ENCODE data around the gene TRAPPC12.
"Not testable (repeated sequence)": the region's sequence is repeated elsewhere in the genome, so short reads cannot be mapped to it uniquely, and the experiment has no call there.

The TRAPPC12 gene

DNA sequence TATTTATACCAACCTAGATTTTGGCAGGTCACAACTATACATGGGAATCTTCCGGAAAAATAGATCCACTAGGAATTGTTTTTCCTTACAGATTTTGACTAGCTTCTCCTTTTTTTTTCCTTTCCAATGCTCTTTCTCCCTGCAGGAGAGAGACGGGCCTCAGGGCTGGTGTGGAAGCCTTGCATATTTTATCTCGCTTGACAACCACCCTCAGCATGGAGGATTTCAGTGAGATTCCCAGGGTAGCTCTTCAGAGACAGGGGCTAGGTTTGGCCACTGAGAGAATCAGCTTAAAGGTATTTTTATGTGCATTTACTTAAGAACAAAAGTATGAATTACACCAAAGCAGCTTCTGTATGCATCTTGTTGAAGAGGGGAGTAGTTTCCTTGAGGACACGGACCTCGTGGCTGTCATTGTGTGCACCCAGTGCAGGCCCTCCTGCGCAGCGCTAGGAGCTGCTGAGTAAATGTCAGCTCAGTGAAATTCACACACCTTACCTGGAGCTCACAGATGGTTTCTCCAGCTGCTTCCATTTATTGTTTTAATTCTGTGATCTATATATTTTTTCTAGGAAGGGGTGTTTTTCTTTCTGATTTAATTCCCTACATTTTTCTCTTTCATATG is 54.4 kb downstream of the TRAPPC12 start:
- no peak for DNase-seq

DNA sequence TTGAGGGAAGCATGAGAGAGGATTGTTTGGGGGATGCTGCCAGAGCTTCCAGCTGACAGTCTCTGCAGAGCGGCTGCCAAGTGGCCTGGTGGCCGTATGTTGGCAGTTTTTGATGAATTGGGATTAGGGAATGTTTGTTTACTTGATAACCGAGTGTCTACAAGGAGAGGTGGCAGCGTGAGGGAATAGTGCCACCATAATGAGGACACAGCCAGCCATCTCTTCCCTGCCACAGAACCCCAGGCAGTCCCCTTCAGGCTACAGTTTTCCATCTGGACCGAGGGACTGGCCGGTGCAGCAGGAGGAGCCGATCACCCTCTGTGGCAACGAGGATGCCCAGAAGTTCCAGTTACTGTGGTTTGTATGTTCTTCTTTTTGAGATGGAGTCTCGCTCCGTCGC is 55.2 kb downstream of the TRAPPC12 start:
- DNase-seq, result no peak

DNA sequence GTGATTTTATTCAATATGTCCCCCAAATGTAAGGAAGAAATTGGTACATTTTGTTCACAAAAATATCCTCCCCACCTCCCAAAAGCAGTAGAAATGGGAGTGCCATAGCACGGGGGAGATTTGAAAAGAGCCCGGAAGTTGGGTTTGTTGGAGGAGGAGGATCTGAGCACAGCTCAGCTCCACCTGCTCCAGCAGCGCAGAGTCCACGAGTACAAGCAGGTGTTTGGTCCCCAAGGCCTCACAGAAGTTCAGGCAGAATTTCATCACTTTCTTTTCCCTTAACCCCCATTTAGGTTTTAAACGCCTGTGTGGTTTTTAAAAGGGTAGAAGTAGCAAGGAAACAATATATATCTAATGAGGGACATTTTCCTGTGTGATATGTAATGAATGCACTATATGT is 56.0 kb downstream of the TRAPPC12 start:
- DNase-seq, result no peak

DNA sequence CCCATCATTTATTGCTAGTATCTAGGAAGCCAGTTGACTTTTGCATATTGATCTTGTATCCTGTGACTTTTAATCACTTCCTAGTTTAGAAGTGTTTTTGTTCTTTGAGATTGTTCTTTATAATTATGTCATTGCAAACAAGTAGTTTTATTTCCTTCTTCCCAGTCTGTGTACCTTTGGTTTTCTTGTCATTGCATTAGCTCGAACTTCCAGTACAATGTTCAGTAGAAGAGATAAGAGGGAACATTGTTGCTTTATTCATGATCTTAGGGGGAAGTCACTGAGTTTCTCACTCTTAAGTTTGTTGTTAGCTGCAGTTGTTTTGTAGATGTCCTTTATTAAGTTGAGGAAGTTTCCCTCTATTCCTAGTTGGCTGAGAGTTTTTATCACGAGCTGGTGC is 61.0 kb downstream of the TRAPPC12 start:
- DNase-seq, result no peak

DNA sequence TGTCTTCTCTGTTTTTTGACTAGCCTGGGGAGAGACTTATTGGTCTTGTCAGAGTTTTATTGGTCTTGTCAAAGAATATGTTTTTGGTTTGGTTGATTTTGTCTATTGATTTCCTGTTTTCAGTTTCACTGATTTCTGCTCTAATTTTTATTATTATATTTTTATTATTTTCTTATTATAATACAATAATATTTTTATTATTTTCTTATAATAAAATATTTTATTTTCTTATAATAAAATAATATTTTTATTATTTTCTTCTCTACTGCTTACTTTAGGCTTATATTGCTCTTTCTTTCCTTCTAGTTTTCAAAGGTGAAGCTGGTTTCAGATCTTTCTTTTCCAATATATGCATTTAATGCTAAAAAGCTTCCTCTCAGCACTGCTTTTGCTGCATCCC is 62.0 kb downstream of the TRAPPC12 start:
- DNase-seq, result no peak

DNA sequence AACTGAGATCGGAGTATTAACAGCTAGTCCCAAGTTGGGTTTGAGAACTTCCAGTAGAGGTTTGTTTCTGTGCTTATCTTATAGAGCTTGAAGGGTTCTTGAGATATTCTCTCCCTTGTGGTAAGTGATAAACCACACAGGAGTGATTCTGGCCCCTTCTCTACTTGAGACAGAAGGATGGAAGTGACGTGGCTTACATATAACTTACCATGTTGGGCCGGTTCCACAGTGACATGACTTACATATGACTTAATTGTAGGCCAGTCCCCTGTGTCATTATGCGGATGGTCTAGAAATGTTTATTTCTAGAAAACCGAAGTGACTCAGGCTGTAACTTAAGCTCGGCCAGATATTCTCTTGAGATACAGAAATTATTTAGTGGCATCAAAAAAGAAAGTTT is 62.7 kb downstream of the TRAPPC12 start:
- no peak for DNase-seq

DNA sequence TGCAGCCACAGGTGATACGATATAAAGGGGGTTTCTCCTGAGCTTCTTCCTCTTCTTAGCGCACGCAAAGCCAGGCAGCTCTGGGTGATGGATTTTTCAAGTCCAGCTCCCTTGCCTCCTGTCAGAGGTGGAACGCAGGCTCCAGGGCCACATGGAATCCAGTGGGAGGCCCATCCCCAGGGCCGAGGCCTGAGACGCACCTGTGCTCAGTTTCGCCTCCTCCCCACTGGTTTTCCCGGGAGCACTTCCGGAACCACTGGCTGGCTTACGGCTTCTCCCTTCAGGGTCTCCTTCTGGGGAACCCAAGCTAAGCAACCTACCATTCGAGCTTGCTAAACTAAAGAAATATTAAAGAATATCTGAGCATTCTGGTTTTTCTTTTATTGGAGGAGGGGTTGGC is 63.6 kb downstream of the TRAPPC12 start:
- no peak for DNase-seq

DNA sequence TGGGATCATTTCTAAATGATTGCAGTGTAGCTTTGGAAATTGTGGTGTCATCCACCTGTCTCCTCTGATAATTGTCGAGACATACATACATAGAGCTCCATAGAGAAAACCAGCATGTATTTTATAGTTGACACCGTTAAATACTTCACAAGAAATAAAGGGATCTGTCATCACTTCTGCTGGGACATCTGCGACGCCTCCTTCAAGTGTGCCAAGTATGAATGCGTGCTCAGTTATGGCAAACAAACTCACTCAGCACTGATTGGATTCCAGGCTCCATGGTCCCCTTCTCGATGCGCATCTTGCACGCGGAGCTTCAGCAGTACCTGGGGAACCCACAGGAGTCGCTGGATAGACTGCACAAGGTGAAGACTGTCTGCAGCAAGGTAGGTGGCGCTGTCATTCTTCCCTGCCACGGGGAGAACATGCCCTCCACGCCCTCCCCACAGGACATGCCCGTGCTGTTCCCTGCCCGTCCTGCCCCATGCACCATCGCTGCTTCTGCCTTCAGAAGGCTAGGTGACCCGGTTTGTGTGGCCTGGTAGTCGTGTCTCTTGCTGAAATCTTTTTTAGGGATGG is 64.1 kb downstream of the TRAPPC12 start:
- no peak for DNase-seq

DNA sequence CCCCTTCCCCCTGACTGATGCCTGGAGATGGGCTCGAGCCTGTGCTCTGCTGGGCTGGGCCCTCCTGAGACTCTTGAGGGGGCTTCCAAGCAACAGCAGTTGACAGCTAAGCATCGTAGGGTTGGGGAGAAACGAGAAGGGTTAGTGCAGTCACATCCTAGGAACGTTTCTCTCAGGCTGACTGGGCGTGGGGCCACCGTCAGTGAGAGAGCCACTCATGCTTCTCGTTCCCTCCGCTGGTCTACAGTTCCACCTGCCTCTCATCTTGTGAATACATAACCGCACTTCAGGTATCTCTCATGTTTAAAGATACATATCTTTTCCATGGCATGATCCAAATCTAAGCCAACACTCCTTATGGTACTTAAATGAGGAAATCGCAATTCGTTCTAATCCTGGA is 66.4 kb downstream of the TRAPPC12 start:
- no peak for DNase-seq

DNA sequence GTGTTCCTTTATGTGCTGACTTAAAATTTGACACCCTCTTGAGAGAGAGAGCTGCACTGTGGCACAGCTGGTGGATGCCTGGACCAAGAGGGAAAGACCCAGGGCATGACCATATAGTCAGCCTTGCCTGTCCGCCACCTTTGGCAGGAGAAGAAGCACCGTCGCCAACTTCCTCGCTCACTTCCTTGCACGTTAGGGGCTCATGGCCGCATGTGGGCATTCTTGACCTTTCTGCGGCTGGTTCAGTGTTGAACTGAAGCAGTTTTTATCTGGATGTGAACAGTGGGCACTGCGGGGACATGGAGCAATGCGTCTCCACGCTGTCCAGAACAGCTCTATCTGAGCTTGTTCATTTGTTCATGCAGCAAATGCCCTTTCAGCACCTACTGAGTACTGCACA is 66.9 kb downstream of the TRAPPC12 start:
- no peak for DNase-seq

DNA sequence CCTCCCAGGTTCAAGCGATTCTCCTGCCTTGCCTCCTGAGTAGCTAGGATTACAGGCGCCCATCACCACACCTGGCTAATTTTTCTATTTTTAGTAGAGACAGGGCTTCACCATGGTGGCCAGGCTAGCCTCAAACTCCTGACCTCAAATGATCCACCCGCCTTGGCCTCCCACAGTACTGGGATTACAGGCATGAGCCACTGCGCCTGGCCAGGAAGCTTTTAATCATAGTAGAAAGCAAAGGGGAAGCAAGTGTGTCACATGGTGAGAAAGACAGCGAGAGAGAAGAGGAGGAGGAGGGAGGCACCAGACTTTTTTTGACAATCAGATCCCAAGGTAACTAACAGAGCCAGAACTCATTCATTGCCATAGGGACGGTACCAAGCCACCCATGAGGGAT is 67.7 kb downstream of the TRAPPC12 start:
- not testable (repeated sequence) for DNase-seq

DNA sequence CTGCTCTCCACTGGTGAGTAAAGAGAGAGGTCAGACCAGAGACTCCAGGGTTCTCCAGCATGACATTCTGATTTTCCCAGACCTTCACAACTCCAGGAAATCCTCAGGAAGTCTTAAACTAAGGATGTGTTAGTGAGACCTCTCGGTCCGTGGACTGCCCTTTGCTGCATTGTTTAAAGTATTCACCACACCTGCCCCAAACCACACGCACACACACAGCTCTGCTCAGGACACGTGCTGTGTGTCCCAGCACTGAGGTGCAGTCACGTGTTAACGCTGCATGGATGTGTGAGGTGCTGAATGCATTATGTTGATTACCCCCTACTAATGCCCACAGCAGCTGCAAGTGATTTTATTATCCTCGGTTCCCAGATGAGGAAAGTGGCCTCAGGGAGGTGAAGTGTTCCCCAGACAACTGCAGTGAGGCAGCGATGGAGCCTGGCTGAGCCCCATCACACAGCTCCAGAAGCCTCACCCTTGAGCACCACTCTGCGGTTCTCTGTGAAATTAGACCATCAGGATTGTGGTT is 68.4 kb downstream of the TRAPPC12 start:
- no peak for DNase-seq

DNA sequence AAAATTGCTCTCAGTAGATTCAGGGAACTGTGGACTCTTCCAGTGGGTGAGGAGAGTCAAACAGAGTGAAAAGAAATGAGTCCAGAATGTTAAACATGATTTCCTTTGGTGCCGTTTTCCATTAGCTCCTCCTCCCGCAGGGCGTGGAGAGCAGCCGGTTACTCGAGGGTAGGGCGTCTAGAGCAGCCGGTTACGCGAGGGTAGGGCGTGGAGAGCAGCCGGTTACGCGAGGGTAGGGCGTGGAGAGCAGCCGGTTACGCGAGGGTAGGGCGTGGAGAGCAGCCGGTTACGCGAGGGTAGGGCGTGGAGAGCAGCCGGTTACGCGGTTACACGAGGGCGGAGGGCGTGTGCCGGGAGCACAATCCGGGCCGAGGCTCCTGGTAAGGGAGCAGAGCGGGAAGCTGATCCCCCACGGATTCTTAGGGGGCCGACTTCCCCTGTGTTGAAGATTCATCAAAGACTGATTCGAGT is 69.0 kb downstream of the TRAPPC12 start:
- DNase-seq, result not testable (repeated sequence)

DNA sequence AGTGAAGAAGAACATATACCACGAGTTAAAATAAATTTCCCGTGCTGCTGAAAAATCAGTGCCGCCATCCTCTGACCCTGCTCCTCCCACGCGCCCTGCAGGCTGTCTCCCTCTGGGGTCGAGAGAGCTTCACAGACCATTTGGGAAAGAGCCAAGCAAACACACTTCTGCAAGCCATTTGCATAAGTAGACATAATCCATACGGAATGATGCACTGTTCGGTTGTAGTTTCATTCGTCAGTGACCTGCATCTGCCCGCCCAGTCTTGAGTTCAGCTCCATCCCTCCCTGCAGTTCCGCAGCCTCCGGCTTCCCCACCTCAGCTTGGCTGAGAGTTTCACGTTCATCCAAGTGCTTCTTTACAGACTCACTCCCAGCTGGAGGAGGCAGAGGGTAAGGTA is 69.6 kb downstream of the TRAPPC12 start:
- no peak for DNase-seq

DNA sequence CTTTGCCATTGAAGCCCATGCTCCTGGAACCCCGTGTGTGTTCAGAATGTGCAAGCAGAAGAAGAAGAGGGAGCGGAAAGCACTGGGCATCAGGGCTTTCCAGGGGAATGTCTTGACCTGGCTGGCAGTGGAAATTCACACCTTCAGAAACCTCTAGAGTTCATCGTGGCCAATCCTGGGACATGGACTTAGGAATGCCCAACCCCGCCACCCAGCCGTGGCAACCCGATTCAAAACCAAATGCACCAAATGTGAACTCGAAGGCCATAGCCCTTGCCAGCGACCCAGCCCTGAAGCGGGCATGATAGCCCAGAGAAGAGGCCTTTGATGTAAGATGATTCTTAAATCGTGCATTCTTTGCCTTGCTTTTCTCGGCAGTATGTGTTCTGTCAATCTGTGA is 70.4 kb downstream of the TRAPPC12 start:
- DNase-seq, result no peak

DNA sequence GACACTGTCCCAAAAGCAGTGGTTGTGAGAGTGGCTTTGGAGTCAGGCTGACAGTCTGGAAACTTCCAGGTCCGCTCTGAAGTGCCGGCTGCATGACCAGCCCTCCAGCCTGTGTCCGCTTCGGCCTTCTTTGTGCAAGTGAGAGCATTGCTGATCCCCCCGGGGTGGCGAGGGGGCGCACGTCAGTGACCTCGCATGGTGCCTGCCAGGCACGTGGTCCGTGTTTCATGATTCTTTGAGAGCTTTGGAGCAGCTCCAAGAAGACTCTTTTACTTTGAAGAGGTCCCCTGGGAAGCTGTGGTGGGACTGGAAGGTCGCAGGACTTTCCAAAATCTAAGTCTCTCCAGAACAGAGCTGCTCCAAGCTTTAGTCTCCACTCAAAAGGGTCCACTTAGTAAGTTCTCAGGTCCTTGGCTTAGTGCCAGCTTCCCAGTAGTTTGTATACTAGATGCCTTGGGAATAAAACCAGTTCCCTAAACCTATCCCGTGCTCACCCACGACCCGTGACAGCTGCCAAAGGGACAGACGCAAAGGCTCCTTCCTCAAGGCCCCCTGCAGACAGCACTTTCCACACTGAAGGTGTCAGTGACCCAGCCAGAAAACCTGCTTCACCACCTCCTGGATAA is 71.0 kb downstream of the TRAPPC12 start:
- DNase-seq, result no peak

DNA sequence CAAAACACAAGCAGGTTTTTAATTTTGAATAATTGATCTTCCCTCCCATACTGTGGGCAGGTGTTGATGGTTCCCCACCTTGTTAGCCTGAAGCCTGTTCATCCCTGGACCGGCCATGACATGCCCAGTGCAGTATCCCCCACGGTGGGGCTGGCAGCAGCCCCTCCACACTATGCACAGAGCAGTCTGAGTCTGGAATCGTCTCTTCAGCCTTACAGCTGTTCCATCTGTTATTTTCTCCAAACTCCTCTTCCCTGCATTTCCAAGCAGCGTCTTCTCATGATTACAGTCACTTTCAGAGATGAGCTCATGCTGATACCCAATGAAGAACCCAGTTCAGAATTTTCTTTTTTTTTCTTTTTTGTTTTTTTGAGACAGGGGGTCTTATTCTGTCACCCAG is 71.7 kb downstream of the TRAPPC12 start:
- no peak for DNase-seq

DNA sequence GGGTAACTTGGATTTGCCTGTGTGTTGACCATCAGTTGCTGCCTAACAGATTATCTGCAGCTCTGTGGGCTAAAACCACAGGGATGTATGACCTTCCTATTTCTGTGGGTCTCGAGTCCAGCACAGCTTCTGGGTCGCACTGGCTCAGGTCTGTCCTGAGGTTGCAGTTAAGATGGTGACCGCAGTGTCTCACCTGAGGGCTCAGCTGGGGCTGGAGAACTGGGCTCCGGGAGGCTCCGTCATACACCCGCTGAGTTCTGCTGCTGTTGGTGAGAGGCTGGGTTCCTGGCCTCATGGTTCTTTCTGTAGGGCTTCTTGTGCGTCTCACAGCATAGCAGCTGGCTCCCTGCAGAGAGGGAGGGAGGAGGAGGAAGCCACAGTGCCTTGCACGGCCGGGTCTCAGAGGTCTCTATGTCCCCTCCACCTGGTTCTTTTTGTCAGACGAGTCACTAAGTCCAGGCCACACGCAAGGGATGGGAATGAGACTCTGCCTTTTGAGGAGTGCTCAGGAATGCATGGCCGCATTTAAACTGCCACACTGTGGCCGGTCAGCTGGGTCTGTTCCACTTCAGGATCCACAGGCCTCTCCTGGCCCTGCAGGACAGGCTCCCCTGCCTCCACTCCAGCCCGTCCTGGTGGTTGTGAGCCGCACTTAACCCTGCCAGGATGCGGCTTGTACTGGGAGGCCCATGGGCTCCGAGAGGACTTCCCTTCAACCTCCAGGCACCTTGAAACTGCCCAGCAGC is 72.6 kb downstream of the TRAPPC12 start:
- DNase-seq, result no peak

DNA sequence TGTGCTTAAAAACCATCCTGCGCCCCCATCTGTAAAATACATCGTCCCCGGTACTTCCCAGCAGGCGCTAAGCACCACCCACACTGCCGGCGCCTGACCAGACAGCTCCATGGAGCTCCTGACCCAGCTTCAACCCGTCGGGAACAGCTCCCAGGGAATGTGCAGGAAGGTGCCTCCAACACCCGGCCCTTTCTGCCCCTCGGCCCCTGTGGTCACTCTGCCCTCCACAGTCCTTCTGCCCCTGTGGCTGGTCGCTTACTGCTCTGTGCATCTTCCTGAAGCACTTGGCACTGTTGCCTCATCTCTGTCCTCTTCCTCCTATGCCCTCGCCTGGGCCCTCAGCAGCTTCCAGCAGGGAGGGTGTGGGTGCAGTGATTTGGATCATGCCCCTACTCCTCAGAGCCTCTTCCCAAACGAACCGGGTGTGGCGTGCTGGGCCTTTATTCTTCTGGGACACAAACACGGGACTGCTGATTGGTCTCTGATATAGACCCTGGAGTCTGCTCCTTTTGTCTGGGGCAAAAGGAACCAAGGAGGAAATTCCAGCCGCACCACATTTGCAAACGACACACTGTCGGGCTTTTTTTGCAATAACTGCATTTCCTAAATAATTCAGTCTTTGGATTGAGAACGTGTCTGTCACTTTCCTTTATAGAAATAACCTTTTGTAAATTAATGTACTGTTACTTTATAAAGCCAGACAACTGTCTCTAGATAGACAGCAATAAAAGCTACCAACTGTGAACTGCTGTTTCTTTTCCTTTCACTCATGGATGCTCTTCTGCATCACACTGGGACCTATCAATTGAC is 73.9 kb downstream of the TRAPPC12 start:
- DNase-seq, result no peak

DNA sequence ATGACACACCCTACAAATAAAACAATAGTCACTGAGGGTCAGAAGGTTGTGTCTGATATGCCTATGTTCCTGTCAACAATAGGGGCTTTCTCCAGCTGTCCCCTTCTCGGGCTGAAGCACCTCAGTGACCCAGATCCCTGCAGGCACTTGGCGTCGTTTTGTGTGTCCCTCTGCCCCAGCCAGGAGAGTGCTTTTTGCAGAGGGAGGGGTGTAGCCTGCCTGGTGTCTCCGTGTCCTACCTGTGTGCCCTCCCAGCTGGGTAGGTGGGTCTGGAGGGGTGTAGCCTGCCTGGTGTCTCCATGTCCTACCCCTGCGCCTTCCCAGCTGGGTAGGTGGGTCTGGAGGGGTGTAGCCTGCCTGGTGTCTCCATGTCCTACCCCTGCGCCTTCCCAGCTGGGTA is 74.5 kb downstream of the TRAPPC12 start:
- DNase-seq, result not testable (repeated sequence)

DNA sequence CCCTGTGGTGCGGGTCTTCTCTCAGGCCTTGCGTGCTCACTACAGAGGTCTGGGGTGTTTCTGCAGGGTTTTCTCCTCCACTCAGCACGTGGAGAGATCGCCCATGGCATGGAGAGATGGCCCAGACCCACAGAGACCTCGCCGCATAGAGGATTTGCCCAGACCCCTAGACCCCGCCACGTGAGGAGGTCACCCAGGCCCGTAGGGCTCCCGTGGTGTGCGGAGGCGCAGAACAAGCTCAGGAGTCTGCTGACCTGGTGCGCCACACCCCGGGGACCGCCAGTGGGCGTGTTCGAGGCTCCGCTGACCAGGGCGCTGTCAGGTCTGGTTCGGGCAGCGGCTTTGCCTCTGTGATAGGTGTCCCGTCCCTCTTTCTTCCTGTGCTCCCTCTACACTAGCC is 75.3 kb downstream of the TRAPPC12 start:
- no peak for DNase-seq

DNA sequence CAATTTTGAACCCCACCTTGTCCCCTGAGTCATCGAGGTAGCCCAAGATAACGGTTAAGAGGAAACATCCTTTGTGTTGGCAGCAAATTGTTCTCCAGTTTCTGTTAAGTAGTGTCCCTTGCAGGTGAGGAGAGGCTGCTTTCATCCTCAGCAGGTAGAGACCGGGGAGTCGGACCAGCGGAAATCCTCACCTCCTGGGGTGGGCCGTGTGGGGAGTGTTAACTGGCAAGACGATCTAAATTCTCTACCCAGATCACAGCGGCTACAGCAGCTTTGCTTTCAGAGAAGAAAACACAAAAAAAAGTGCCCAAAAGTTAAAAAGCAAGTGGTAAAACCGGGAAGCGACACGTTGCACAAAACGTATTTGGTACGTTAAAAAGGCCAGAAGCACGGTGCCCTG is 76.6 kb downstream of the TRAPPC12 start:
- no peak for DNase-seq

Data from DMS 273 treated with DMSO at 0.1 percent for 48 hours (cell line).